Parathyroid adenoma (tissue), 2 donors: ENCODE measurements around the gene LAMB1.
A peak's percentile ranks its signal among the peaks of the same experiment; 100 is the strongest.

Source experiments
- H2AFZ ChIP-seq: fragments of 300-600 bp; sonication (generic); one replicate; pipeline ENCODE4 v1.7.0; 2017; ENCODE audit warnings: antibody characterized with exemption, mild to moderate bottlenecking
- H3K27ac ChIP-seq: fragments of 300-600 bp; sonication (generic); one replicate; pipeline ENCODE4 v1.7.0; 2017
- H3K27me3 ChIP-seq: fragments of 300-600 bp; sonication (generic); one replicate; pipeline ENCODE4 v1.7.0; 2017; ENCODE audit warnings: low read length; ENCODE audit not compliant: control insufficient read depth, insufficient read depth
- H3K36me3 ChIP-seq: fragments of 300-600 bp; sonication (generic); one replicate; pipeline ENCODE4 v1.7.0; 2017; ENCODE audit warnings: low read length; ENCODE audit not compliant: control insufficient read depth, insufficient read depth
- H3K4me1 ChIP-seq: fragments of 300-600 bp; sonication (generic); one replicate; pipeline ENCODE4 v1.7.0; 2017; ENCODE audit warnings: control low read depth
- H3K4me2 ChIP-seq: fragments of 300-600 bp; sonication (generic); one replicate; pipeline ENCODE4 v1.7.0; 2017; ENCODE audit warnings: low read length
- H3K4me3 ChIP-seq: fragments of 300-600 bp; sonication (generic); one replicate; pipeline ENCODE4 v1.7.0; 2017; ENCODE audit warnings: low read depth, low read length
- H3K79me2 ChIP-seq: fragments of 300-600 bp; sonication (generic); one replicate; pipeline ENCODE4 v1.7.0; 2017; ENCODE audit warnings: control low read depth
- H3K9ac ChIP-seq: fragments of 300-600 bp; sonication (generic); one replicate; pipeline ENCODE4 v1.7.0; 2017; ENCODE audit warnings: mild to moderate bottlenecking
- H3K9me3 ChIP-seq: fragments of 300-600 bp; sonication (generic); one replicate; pipeline ENCODE4 v1.7.0; 2017; ENCODE audit warnings: low read length; ENCODE audit not compliant: control insufficient read depth
- CTCF ChIP-seq: fragments of 300-600 bp; sonication (generic); IDR thresholded peaks from one replicate; pipeline ENCODE4 v1.7.0; 2017; ENCODE audit warnings: antibody characterized with exemption, mild to moderate bottlenecking
- donor health status: primary hyperparathyroidism.

Gene LAMB1

GRCh38 chr7:108002726-108003598 is at the start of gene LAMB1:
Gene LAMB1 (minus strand): TSS chr7:108003161. CDS start chr7:108002885, 276 bp downstream.
- peak within 1 kb of the TSS; percentile 91 for H3K4me2 ChIP-seq
- no peak for TF ChIP-seq CTCF
- H3K27ac ChIP-seq = peak within 1 kb of the TSS; percentile 1
- no peaks in the 10 kb centered on the region for H3K79me2 ChIP-seq
- H3K27me3 ChIP-seq = no peaks in the 10 kb centered on the region
- H3K9ac ChIP-seq = no peak within 1 kb of the TSS
- peak within 1 kb of the TSS; percentile 73 for H3K4me3 ChIP-seq
- peaks cover 7% of the 10 kb centered on the region for H3K4me1 ChIP-seq
- H2AFZ ChIP-seq = peak within 1 kb of the TSS; percentile 63
- H3K36me3 ChIP-seq = no peaks in the 10 kb centered on the region
- H3K9me3 ChIP-seq = no peaks in the 10 kb centered on the region

GRCh38 chr7:108051454-108051853 is 48.5 kb upstream of the LAMB1 start:
- Histone ChIP-seq H3K79me2 (no peaks in the 10 kb centered on the region), H3K4me3 (no peak overlapping the region), H3K27ac (no peak overlapping the region), H2AFZ (no peak overlapping the region), H3K36me3 (no peaks in the 10 kb centered on the region), H3K9me3 (no peaks in the 10 kb centered on the region), H3K4me1 (no peaks in the 10 kb centered on the region), H3K4me2 (no peak overlapping the region), H3K9ac (no peak overlapping the region), H3K27me3 (no peaks in the 10 kb centered on the region)
- no peak for TF ChIP-seq CTCF

- Histone ChIP-seq H3K79me2 (no peaks in the 10 kb centered on the region), H2AFZ (no peak overlapping the region), H3K4me3 (no peak overlapping the region), H3K4me1 (no peaks in the 10 kb centered on the region), H3K27me3 (no peaks in the 10 kb centered on the region), H3K36me3 (no peaks in the 10 kb centered on the region), H3K9me3 (no peaks in the 10 kb centered on the region), H3K4me2 (no peak overlapping the region), H3K27ac (no peak overlapping the region), H3K9ac (no peak overlapping the region)
- no peak for TF ChIP-seq CTCF
Measured at GRCh38 chr7:108049962-108050361, 47.0 kb upstream of the LAMB1 start.

GRCh38 chr7:108048422-108048821 is 45.5 kb upstream of the LAMB1 start:
- no peaks in the 10 kb centered on the region for H3K36me3 ChIP-seq
- no peak overlapping the region for H3K4me3 ChIP-seq
- H3K4me1 ChIP-seq = no peaks in the 10 kb centered on the region
- no peaks in the 10 kb centered on the region for H3K27me3 ChIP-seq
- TF ChIP-seq CTCF = no peak
- no peaks in the 10 kb centered on the region for H3K9me3 ChIP-seq
- no peak overlapping the region for H3K9ac ChIP-seq
- H3K4me2 ChIP-seq = no peak overlapping the region
- H3K27ac ChIP-seq = no peak overlapping the region
- no peaks in the 10 kb centered on the region for H3K79me2 ChIP-seq
- no peak overlapping the region for H2AFZ ChIP-seq
